ENCODE data around the gene CABP5.

DNA sequence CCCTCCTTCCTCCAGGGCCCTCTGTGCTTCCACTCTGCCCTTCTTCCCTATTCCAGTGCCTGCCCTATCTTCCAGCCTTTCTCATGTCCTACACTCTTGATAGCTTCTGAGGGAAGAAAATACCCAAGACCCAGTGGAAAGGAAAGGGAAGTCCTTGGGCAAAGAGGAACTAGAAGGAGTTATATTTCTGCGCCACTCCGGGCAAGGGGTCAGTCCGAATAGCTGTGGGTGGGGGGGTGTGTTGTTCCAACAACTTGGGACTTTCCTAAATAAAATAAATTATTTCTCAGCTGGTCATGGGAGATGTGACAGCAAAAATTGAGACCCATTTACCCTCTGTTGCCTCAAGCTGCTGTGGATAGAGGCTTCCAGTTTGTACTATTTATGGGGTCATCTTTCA is 23.2 kb downstream of the CABP5 start:
- TF ChIP-seq, protein P1, sequence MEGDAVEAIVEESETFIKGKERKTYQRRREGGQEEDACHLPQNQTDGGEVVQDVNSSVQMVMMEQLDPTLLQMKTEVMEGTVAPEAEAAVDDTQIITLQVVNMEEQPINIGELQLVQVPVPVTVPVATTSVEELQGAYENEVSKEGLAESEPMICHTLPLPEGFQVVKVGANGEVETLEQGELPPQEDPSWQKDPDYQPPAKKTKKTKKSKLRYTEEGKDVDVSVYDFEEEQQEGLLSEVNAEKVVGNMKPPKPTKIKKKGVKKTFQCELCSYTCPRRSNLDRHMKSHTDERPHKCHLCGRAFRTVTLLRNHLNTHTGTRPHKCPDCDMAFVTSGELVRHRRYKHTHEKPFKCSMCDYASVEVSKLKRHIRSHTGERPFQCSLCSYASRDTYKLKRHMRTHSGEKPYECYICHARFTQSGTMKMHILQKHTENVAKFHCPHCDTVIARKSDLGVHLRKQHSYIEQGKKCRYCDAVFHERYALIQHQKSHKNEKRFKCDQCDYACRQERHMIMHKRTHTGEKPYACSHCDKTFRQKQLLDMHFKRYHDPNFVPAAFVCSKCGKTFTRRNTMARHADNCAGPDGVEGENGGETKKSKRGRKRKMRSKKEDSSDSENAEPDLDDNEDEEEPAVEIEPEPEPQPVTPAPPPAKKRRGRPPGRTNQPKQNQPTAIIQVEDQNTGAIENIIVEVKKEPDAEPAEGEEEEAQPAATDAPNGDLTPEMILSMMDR (IDR thresholded peaks at IDR 0.05), result no peak
- TF ChIP-seq EP300 (IDR thresholded peaks at IDR 0.05) (no peak), POLR2A (IDR thresholded peaks at IDR 0.05) (no peak)

All from upper lobe of left lung (tissue), 4 donors.